ACHN (cell line): ENCODE data around the gene NSUN2.

Source experiments
- DNase-seq: peaks from one replicate; pipeline ENCODE4 v3.0.0-alpha.2; 2015
- in situ Hi-C: cut with HindIII; loops from 2 replicates; pipeline ENCODE4 v1.10.0; 2017; ENCODE audit warnings: low sequenced_read_pairs, low pct_ligation_motif_present, low pct_unique_long_range_greater_than_20kb

NSUN2 gene

DNA sequence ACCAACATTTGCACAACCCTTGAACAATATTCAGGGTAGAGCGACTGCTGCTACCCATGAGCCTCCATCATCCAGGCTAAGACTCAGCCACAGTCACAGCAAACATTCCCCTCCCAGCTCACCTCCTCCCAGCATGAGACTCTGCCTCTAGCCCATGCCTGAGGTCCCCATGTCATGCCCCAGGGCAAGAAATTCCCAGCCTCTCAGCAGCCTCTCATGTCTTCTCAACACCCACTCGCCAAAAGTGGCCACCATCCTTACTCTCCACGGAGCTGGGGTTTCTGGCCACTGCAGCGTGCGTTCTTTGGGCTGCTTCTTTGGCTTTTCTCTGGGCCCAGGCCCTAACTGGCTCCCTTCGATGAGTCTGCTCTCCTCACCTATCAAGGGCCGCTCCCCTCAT, 82.2 kb downstream of the NSUN2 start:
- DNase-seq: no peak
- in situ Hi-C loops: no loop called here
